PC-9 (cell line): ENCODE measurements around the gene ACTN1. TPM values are rescaled to one million over a fixed set of nuclear protein-coding genes. Genes with fewer than 3 reads are reported as not detected.

Experiments
- BruUV-seq: library from RNA; stranded (reverse); fragments of 400-500 nt; replicated peaks from 2 replicates; lab custom pipeline; 2021; lab: Mats Ljungman, UMichigan
- CTCF ChIA-PET: fragments of 300-600 bp; sonication (Branson Sonifier 250); formaldehyde crosslinking; loops from one replicate; lab custom pipeline; 2022; ENCODE audit warnings: antibody characterized with exemption; lab: Charles Lee
- POLR2A ChIA-PET: fragments of 300-600 bp; sonication (Branson Sonifier 250); formaldehyde crosslinking; loops from one replicate; lab custom pipeline; 2022; ENCODE audit warnings: antibody characterized with exemption; ENCODE audit not compliant: unreplicated experiment; lab: Charles Lee
- DNase-seq, 2 experiments: peaks; one replicate each; pipeline versions ENCODE4 v3.0.0 to v3.0.0-alpha.2; 2015 to 2022; ENCODE audit warnings: mixed read lengths in 1 of 2
- H2AFZ ChIP-seq: fragments of 200-600 bp; sonication (generic); 2 replicates; pipeline ENCODE4 v1.8.1; 2017; ENCODE audit warnings: antibody characterized with exemption
- H3F3A ChIP-seq: fragments of 200-600 bp; sonication (generic); 2 replicates; pipeline ENCODE4 v1.8.1; 2017; ENCODE audit warnings: antibody characterized with exemption, mild to moderate bottlenecking, low read depth; ENCODE audit not compliant: insufficient read depth
- H3K27ac ChIP-seq: fragments of 200-600 bp; sonication (generic); 2 replicates; pipeline ENCODE4 v1.6.1; 2016; ENCODE audit warnings: mixed run types
- H3K27me3 ChIP-seq: fragments of 200-600 bp; sonication (generic); 2 replicates; pipeline ENCODE4 v1.6.1; 2016; ENCODE audit warnings: low read depth, mixed run types; ENCODE audit not compliant: insufficient read depth
- H3K36me3 ChIP-seq: fragments of 200-600 bp; sonication (generic); 2 replicates; pipeline ENCODE4 v1.6.1; 2016; ENCODE audit warnings: low read depth, mixed run types
- H3K4me1 ChIP-seq: fragments of 200-600 bp; sonication (generic); replicated peaks from 2 replicates; pipeline ENCODE4 v1.6.1; 2016; ENCODE audit warnings: mixed run types; ENCODE audit not compliant: insufficient read depth
- H3K4me2 ChIP-seq: fragments of 200-600 bp; sonication (generic); 2 replicates; pipeline ENCODE4 v1.6.1; 2017; ENCODE audit warnings: mixed run types
- H3K4me3 ChIP-seq: fragments of 200-600 bp; sonication (generic); 2 replicates; pipeline ENCODE4 v1.6.1; 2016; ENCODE audit warnings: mixed run types
- H3K79me2 ChIP-seq: fragments of 200-600 bp; sonication (generic); 2 replicates; pipeline ENCODE4 v1.6.1; 2017; ENCODE audit warnings: low read depth, mixed run types
- H3K9me2 ChIP-seq: fragments of 200-600 bp; sonication (generic); 2 replicates; pipeline ENCODE4 v1.8.1; 2017; ENCODE audit warnings: mild to moderate bottlenecking; ENCODE audit not compliant: insufficient read depth
- H3K9me3 ChIP-seq: fragments of 200-600 bp; sonication (generic); 2 replicates; pipeline ENCODE4 v1.8.1; 2016; ENCODE audit warnings: low read depth; ENCODE audit not compliant: insufficient read depth
- H4K20me1 ChIP-seq: fragments of 200-600 bp; sonication (generic); 2 replicates; pipeline ENCODE4 v1.8.1; 2017; ENCODE audit not compliant: insufficient read depth
- EZH2 ChIP-seq: fragments of 200-600 bp; sonication (generic); IDR thresholded peaks from 2 replicates; pipeline ENCODE4 v1.8.0; 2017; ENCODE audit warnings: antibody characterized with exemption, low read depth
- intact Hi-C: fragments of 100-400 bp; cut with micrococcal nuclease; formaldehyde crosslinking; loops from one replicate; pipeline ENCODE4 v1.10.0; 2022; ENCODE audit not compliant: unreplicated experiment
- total RNA-seq: library from RNA; stranded (reverse); gene quantifications from 2 replicates; pipeline ENCODE4 v1.2.3, GENCODE V29; 2021
- TF ChIP-seq, protein P1 (sequence below): fragments of 200-600 bp; sonication (generic); conservative IDR thresholded peaks from 2 replicates; pipeline ENCODE4 v1.6.1; 2017; ENCODE audit warnings: mixed run types, antibody characterized with exemption, mild to moderate bottlenecking, moderate library complexity

The ACTN1 gene
- total RNA-seq, 1 experiment from 2014 or later = 314 TPM

DNA sequence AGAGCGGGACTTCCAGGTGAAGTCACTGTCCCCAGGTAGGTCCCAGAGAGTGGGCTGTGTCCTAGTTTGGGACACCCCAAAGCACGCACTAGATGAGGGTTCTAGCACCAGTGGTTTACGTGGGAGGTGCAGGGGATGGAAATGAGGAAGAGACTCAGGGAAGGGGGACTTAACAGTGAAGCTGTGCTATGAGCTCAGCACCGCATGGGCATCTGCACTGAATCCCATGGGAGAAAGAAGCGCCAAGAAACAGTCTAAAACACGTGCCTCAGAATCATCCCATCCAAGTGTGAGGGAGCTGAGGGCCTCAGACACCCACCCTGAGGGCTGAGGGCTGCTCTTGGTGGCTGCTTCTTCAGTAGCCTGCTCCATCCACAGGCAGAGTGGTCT lies 114.7 kb downstream of the ACTN1 start:
- CTCF ChIA-PET = no interaction called here
- intact Hi-C loops = loop anchor here (5.0 kb wide), 2 partner anchors 228 to 598 kb away; no protein-coding TSS in a partner anchor
- no peak for DNase-seq

GRCh38 chr14:68863610-68864360 lies 115.3 kb downstream of the ACTN1 start:
- Histone ChIP-seq H2AFZ (no peak overlapping the region), H4K20me1 (no peaks in the 10 kb centered on the region), H3K4me2 (no peak overlapping the region), H3K79me2 (no peaks in the 10 kb centered on the region), H3K4me1 (no peaks in the 10 kb centered on the region), H3K4me3 (no peak overlapping the region), H3K27me3 (no peaks in the 10 kb centered on the region), H3F3A (peaks cover 26% of the 10 kb centered on the region), H3K9me2 (no peaks in the 10 kb centered on the region), H3K9me3 (peaks cover 7% of the 10 kb centered on the region; the same call in 1 of the 2 replicates), H3K36me3 (peaks cover 6% of the 10 kb centered on the region; the same call in 1 of the 2 replicates), H3K27ac (no peak overlapping the region)
- TF ChIP-seq, protein P1, sequence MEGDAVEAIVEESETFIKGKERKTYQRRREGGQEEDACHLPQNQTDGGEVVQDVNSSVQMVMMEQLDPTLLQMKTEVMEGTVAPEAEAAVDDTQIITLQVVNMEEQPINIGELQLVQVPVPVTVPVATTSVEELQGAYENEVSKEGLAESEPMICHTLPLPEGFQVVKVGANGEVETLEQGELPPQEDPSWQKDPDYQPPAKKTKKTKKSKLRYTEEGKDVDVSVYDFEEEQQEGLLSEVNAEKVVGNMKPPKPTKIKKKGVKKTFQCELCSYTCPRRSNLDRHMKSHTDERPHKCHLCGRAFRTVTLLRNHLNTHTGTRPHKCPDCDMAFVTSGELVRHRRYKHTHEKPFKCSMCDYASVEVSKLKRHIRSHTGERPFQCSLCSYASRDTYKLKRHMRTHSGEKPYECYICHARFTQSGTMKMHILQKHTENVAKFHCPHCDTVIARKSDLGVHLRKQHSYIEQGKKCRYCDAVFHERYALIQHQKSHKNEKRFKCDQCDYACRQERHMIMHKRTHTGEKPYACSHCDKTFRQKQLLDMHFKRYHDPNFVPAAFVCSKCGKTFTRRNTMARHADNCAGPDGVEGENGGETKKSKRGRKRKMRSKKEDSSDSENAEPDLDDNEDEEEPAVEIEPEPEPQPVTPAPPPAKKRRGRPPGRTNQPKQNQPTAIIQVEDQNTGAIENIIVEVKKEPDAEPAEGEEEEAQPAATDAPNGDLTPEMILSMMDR = no peak
- TF ChIP-seq EZH2 = no peak
- DNase-seq = no peak
- no TSS peak for BruUV-seq
- ChIA-PET CTCF (interaction anchor here (0.6 to 0.9 kb wide), 2 partner anchors 241 to 420 kb away, joined by 3 read pairs; no protein-coding TSS in a partner anchor), POLR2A (no interaction called here)
- intact Hi-C loops = loop anchor here (1.0 to 5.0 kb wide), 4 partner anchors 79 to 599 kb away; no protein-coding TSS in a partner anchor

More for the DNA sequence above, 114.7 kb downstream of the ACTN1 start:
- no peaks in the 10 kb centered on the region for H3K9me2 ChIP-seq
- H3K27ac ChIP-seq = no peak overlapping the region
- peaks cover 6% of the 10 kb centered on the region; the same call in 1 of the 2 replicates for H3K36me3 ChIP-seq
- no peak overlapping the region for H2AFZ ChIP-seq
- H3K4me3 ChIP-seq = no peak overlapping the region
- H3F3A ChIP-seq = peaks cover 26% of the 10 kb centered on the region
- H3K4me2 ChIP-seq = no peak overlapping the region
- POLR2A ChIA-PET = no interaction called here
- TF ChIP-seq, protein P1 = no peak
- no peak for TF ChIP-seq EZH2
- H3K27me3 ChIP-seq = no peaks in the 10 kb centered on the region
- no peaks in the 10 kb centered on the region for H4K20me1 ChIP-seq
- H3K4me1 ChIP-seq = no peaks in the 10 kb centered on the region
- no TSS peak for BruUV-seq
- peaks cover 7% of the 10 kb centered on the region; the same call in 1 of the 2 replicates for H3K9me3 ChIP-seq
- no peaks in the 10 kb centered on the region for H3K79me2 ChIP-seq

GRCh38 chr14:68862954-68863594 lies 116.0 kb downstream of the ACTN1 start:
- no peaks in the 10 kb centered on the region for H3K27me3 ChIP-seq
- no peaks in the 10 kb centered on the region for H3K9me2 ChIP-seq
- peak; percentile 66 to 81 for DNase-seq
- H3K4me1 ChIP-seq = peaks cover 5% of the 10 kb centered on the region; the same call in 1 of the 2 replicates
- CTCF ChIA-PET = interaction anchor here (0.6 to 1.2 kb wide), 4 partner anchors 10 to 452 kb away, joined by 3 to 6 read pairs (median 4); no protein-coding TSS in a partner anchor
- TF ChIP-seq EZH2 = no peak
- TF ChIP-seq, protein P1 = peak; percentile 86
- H3K4me3 ChIP-seq = no peak overlapping the region
- BruUV-seq = no TSS peak
- no peaks in the 10 kb centered on the region for H3K79me2 ChIP-seq
- H3K4me2 ChIP-seq = no peak overlapping the region
- POLR2A ChIA-PET = interaction anchor here (0.6 kb wide), 1 partner anchor 244 kb away, joined by 3 read pairs; no protein-coding TSS in a partner anchor
- H3K36me3 ChIP-seq = peaks cover 6% of the 10 kb centered on the region; the same call in 1 of the 2 replicates
- H3K27ac ChIP-seq = no peak overlapping the region
- no peaks in the 10 kb centered on the region for H4K20me1 ChIP-seq
- H3K9me3 ChIP-seq = peaks cover 7% of the 10 kb centered on the region; the same call in 1 of the 2 replicates
- no peak overlapping the region for H2AFZ ChIP-seq
- intact Hi-C loops = loop anchor here (1.0 to 5.0 kb wide), 4 partner anchors 79 to 599 kb away; no protein-coding TSS in a partner anchor
- peaks cover 32% of the 10 kb centered on the region for H3F3A ChIP-seq
